HepG2 (cell line): ENCODE data around the gene RNASE8. TPM values are rescaled to one million over a fixed set of nuclear protein-coding genes. Genes with fewer than 3 reads are reported as not detected.

Source experiments
- GATAD1 ChIP-seq: IDR thresholded peaks from 2 replicates; pipeline ENCODE4 v1.6.1; 2016; ENCODE audit warnings: missing genetic modification reagents, missing compliant biosample characterization
- HNF4A ChIP-seq: sonication (generic); formaldehyde crosslinking; IDR thresholded peaks from 2 replicates; pipeline ENCODE4 v1.4.0; 2020; ENCODE audit warnings: missing genetic modification reagents
- MYNN ChIP-seq: sonication (generic); formaldehyde crosslinking; IDR thresholded peaks from 2 replicates; pipeline ENCODE4 v1.4.0; 2020; ENCODE audit warnings: mild to moderate bottlenecking, low read depth, missing genetic modification reagents
- NFE2L1 ChIP-seq: sonication (generic); formaldehyde crosslinking; IDR thresholded peaks from 2 replicates; pipeline ENCODE4 v1.4.0; 2020; ENCODE audit warnings: missing genetic modification reagents, mild to moderate bottlenecking, borderline replicate concordance
- NPAS2 ChIP-seq: sonication (generic); formaldehyde crosslinking; IDR thresholded peaks from 2 replicates; pipeline ENCODE4 v1.8.0; 2022; ENCODE audit warnings: mild to moderate bottlenecking, missing genetic modification reagents, borderline replicate concordance
- SETDB1 ChIP-seq: sonication (generic); formaldehyde crosslinking; IDR thresholded peaks from 2 replicates; pipeline ENCODE4 v1.5.1; 2020; ENCODE audit warnings: missing genetic modification reagents, mild to moderate bottlenecking, borderline replicate concordance
- SIX4 ChIP-seq: sonication (generic); formaldehyde crosslinking; IDR thresholded peaks from 2 replicates; pipeline ENCODE4 v1.4.0; 2020; ENCODE audit warnings: missing genetic modification reagents
- TBP ChIP-seq: sonication (generic); formaldehyde crosslinking; IDR thresholded peaks from 2 replicates; pipeline ENCODE4 v1.5.0; 2020; ENCODE audit warnings: missing genetic modification reagents
- ZNF572 ChIP-seq: sonication (generic); formaldehyde crosslinking; IDR thresholded peaks from 2 replicates; pipeline ENCODE4 v1.5.1; 2020; ENCODE audit warnings: mild to moderate bottlenecking, missing genetic modification reagents
- ZNF773 ChIP-seq: sonication (generic); formaldehyde crosslinking; IDR thresholded peaks from 2 replicates; pipeline ENCODE4 v1.4.0; 2020; ENCODE audit warnings: missing genetic modification reagents, borderline replicate concordance
- ZNF839 ChIP-seq: sonication (generic); formaldehyde crosslinking; IDR thresholded peaks from 2 replicates; pipeline ENCODE4 v1.4.0; 2020; ENCODE audit warnings: missing genetic modification reagents, mild to moderate bottlenecking, borderline replicate concordance
- ZNF850 ChIP-seq: sonication (generic); formaldehyde crosslinking; conservative IDR thresholded peaks from 2 replicates; pipeline ENCODE4 v1.9.0; 2021; ENCODE audit warnings: mild to moderate bottlenecking, missing genetic modification reagents
- polyA plus RNA-seq, 8 experiments: library from polyadenylated mRNA; depleted of rRNA in 3 of 8; stranded (reverse) in 7 of 8; unstranded in 1 of 8; fragments of >200 nt; fragmentation: Illumina TruSeq in 4 of 8; extraction: Trizol in 4 of 8; gene quantifications; 2 replicates each; pipeline versions ENCODE4 v1.2.1 to v1.2.3, GENCODE V29; 2011 to 2016; ENCODE audit warnings: low read depth in 4 of 8, missing spikeins in 1 of 8, mixed read lengths in 1 of 8; ENCODE audit not compliant: insufficient read depth in 1 of 8
- total RNA-seq, 5 experiments: library from RNA; depleted of rRNA; stranded (reverse); fragments of >200 nt; fragmentation: Illumina TruSeq; extraction: Trizol; gene quantifications; 2 replicates each; pipeline ENCODE4 v1.2.3, GENCODE V29; 2016; ENCODE audit warnings: low read depth in 1 of 5
- TF ChIP-seq, protein P1 (sequence below): sonication (generic); formaldehyde crosslinking; IDR thresholded peaks from 2 replicates; pipeline ENCODE4 v1.4.0; 2020; ENCODE audit warnings: mild to moderate bottlenecking, missing genetic modification reagents
- TF ChIP-seq, protein P2 (sequence below): sonication (generic); formaldehyde crosslinking; IDR thresholded peaks from 2 replicates; pipeline ENCODE4 v1.4.0; 2020; ENCODE audit warnings: mild to moderate bottlenecking, low read depth, missing genetic modification reagents
- TF ChIP-seq, protein P3 (sequence below): sonication (generic); formaldehyde crosslinking; IDR thresholded peaks from 2 replicates; pipeline ENCODE4 v1.4.0; 2020; ENCODE audit warnings: missing genetic modification reagents, mild to moderate bottlenecking, borderline replicate concordance
- TF ChIP-seq, protein P4 (sequence below): sonication (generic); formaldehyde crosslinking; IDR thresholded peaks from 2 replicates; pipeline ENCODE4 v1.4.0; 2020; ENCODE audit warnings: mild to moderate bottlenecking, missing genetic modification reagents

The RNASE8 gene
- total and polyA plus RNA-seq, 2 of the 13 experiments (the other 11 are each of a cell fraction or from before 2014, with no cell fraction given) = not detected

DNA sequence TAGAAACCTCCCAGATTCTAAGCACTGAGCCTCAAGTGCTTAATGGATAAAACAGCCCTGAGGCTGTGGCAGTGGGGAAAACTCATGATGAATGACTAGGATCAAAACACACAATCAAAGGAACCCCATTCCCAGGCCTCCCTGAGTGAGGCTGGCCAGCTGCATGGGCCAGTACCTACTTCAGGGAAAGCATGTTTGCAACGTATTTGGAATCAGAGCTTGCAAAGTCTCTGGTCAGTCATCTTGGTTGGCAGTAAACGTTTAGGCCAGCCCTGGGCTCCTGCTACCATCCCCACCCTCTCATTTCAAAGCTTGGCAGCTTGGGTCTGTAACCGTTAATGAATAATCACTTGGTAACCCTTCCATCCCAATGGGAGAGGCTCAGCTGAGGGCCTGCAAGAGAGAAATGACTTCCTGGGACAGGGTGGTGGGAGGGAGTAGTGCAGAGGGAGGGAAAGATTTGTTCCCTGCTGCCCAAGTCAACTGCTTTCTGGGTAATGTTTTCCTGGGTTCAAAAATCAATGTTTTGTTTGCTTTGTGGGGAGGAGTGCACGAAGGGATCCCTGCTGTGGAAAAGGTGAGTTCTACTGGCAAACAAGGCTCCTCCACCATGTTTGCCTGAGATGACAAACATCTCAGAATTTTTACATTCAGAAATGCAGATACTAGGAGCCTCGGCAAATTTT lies 2.0 kb upstream of the RNASE8 start (continued):
- 0 out of 2 replicates have a peak, but pooled peaks have one; percentile 46 for TF ChIP-seq ZNF773
- no peak for TF ChIP-seq ZNF850 (CRISPR knock-in tag)
- TF ChIP-seq GATAD1 = peak; percentile 65; the same call in 1 of the 2 replicates
- TF ChIP-seq, protein P1, sequence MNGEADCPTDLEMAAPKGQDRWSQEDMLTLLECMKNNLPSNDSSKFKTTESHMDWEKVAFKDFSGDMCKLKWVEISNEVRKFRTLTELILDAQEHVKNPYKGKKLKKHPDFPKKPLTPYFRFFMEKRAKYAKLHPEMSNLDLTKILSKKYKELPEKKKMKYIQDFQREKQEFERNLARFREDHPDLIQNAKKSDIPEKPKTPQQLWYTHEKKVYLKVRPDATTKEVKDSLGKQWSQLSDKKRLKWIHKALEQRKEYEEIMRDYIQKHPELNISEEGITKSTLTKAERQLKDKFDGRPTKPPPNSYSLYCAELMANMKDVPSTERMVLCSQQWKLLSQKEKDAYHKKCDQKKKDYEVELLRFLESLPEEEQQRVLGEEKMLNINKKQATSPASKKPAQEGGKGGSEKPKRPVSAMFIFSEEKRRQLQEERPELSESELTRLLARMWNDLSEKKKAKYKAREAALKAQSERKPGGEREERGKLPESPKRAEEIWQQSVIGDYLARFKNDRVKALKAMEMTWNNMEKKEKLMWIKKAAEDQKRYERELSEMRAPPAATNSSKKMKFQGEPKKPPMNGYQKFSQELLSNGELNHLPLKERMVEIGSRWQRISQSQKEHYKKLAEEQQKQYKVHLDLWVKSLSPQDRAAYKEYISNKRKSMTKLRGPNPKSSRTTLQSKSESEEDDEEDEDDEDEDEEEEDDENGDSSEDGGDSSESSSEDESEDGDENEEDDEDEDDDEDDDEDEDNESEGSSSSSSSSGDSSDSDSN (CRISPR knock-in tag) = peak; percentile 73
- TF ChIP-seq SETDB1 (CRISPR knock-in tag) = no peak
- TF ChIP-seq ZNF839 (CRISPR knock-in tag) = no peak
- TF ChIP-seq ZNF572 (CRISPR knock-in tag) = no peak
- TF ChIP-seq MYNN (CRISPR knock-in tag) = no peak
- TF ChIP-seq, protein P2, sequence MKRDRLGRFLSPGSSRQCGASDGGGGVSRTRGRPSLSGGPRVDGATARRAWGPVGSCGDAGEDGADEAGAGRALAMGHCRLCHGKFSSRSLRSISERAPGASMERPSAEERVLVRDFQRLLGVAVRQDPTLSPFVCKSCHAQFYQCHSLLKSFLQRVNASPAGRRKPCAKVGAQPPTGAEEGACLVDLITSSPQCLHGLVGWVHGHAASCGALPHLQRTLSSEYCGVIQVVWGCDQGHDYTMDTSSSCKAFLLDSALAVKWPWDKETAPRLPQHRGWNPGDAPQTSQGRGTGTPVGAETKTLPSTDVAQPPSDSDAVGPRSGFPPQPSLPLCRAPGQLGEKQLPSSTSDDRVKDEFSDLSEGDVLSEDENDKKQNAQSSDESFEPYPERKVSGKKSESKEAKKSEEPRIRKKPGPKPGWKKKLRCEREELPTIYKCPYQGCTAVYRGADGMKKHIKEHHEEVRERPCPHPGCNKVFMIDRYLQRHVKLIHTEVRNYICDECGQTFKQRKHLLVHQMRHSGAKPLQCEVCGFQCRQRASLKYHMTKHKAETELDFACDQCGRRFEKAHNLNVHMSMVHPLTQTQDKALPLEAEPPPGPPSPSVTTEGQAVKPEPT (CRISPR knock-in tag) = no peak
- TF ChIP-seq NPAS2 (CRISPR knock-in tag) = no peak
- TF ChIP-seq NFE2L1 (CRISPR knock-in tag) = no peak
- TF ChIP-seq, protein P3, sequence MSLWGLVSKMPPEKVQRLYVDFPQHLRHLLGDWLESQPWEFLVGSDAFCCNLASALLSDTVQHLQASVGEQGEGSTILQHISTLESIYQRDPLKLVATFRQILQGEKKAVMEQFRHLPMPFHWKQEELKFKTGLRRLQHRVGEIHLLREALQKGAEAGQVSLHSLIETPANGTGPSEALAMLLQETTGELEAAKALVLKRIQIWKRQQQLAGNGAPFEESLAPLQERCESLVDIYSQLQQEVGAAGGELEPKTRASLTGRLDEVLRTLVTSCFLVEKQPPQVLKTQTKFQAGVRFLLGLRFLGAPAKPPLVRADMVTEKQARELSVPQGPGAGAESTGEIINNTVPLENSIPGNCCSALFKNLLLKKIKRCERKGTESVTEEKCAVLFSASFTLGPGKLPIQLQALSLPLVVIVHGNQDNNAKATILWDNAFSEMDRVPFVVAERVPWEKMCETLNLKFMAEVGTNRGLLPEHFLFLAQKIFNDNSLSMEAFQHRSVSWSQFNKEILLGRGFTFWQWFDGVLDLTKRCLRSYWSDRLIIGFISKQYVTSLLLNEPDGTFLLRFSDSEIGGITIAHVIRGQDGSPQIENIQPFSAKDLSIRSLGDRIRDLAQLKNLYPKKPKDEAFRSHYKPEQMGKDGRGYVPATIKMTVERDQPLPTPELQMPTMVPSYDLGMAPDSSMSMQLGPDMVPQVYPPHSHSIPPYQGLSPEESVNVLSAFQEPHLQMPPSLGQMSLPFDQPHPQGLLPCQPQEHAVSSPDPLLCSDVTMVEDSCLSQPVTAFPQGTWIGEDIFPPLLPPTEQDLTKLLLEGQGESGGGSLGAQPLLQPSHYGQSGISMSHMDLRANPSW (CRISPR knock-in tag) = peak; percentile 49; the same call in 1 of the 2 replicates
- 0 out of 2 replicates have a peak, but pooled peaks have one; percentile 18 for TF ChIP-seq SIX4 (CRISPR knock-in tag)
- TF ChIP-seq TBP = no peak
- TF ChIP-seq, protein P4, sequence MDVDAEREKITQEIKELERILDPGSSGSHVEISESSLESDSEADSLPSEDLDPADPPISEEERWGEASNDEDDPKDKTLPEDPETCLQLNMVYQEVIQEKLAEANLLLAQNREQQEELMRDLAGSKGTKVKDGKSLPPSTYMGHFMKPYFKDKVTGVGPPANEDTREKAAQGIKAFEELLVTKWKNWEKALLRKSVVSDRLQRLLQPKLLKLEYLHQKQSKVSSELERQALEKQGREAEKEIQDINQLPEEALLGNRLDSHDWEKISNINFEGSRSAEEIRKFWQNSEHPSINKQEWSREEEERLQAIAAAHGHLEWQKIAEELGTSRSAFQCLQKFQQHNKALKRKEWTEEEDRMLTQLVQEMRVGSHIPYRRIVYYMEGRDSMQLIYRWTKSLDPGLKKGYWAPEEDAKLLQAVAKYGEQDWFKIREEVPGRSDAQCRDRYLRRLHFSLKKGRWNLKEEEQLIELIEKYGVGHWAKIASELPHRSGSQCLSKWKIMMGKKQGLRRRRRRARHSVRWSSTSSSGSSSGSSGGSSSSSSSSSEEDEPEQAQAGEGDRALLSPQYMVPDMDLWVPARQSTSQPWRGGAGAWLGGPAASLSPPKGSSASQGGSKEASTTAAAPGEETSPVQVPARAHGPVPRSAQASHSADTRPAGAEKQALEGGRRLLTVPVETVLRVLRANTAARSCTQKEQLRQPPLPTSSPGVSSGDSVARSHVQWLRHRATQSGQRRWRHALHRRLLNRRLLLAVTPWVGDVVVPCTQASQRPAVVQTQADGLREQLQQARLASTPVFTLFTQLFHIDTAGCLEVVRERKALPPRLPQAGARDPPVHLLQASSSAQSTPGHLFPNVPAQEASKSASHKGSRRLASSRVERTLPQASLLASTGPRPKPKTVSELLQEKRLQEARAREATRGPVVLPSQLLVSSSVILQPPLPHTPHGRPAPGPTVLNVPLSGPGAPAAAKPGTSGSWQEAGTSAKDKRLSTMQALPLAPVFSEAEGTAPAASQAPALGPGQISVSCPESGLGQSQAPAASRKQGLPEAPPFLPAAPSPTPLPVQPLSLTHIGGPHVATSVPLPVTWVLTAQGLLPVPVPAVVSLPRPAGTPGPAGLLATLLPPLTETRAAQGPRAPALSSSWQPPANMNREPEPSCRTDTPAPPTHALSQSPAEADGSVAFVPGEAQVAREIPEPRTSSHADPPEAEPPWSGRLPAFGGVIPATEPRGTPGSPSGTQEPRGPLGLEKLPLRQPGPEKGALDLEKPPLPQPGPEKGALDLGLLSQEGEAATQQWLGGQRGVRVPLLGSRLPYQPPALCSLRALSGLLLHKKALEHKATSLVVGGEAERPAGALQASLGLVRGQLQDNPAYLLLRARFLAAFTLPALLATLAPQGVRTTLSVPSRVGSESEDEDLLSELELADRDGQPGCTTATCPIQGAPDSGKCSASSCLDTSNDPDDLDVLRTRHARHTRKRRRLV = no peak
- peak; percentile 89 for TF ChIP-seq HNF4A (CRISPR knock-in tag)
